Panc1 (cell line): ENCODE measurements around the gene PRAMEF11. TPM values are rescaled to one million over a fixed set of nuclear protein-coding genes. Genes with fewer than 3 reads are reported as not detected.

Experiments
- ATAC-seq: fragments of 200-7000 bp; cut with Tn5 transposase; 2 replicates; pipeline ENCODE4 v1.9.1; 2020; ENCODE audit warnings: mild to moderate bottlenecking, moderate library complexity
- BruUV-seq: library from RNA; stranded (reverse); fragments of 400-500 nt; replicated peaks from 2 replicates; lab custom pipeline; 2021; lab: Mats Ljungman, UMichigan
- CTCF ChIA-PET: fragments of 300-600 bp; sonication (Branson Sonifier 250); formaldehyde crosslinking; loops from one replicate; lab custom pipeline; 2022; ENCODE audit warnings: antibody characterized with exemption; lab: Charles Lee
- POLR2A ChIA-PET: fragments of 300-600 bp; sonication (Branson Sonifier 250); formaldehyde crosslinking; loops from one replicate; lab custom pipeline; 2022; ENCODE audit warnings: antibody characterized with exemption; lab: Charles Lee
- DNase-seq: peaks from one replicate; pipeline ENCODE4 v3.0.0-alpha.2; 2010; ENCODE audit warnings: low read depth, low spot score
- H3K27ac ChIP-seq: 2 replicates; pipeline ENCODE4 v1.5.1; 2011; ENCODE audit warnings: mild to moderate bottlenecking, low read length, inconsistent platforms
- H3K27me3 ChIP-seq: fragments of 200-500 bp; sonication (Bioruptor generic); 2 replicates; pipeline ENCODE4 v1.6.0; 2014; ENCODE audit warnings: low read length, inconsistent platforms; ENCODE audit not compliant: control insufficient read depth, insufficient read depth
- H3K36me3 ChIP-seq: fragments of 200-500 bp; sonication (Bioruptor generic); 2 replicates; pipeline ENCODE4 v1.5.1; 2014; ENCODE audit warnings: inconsistent platforms, mild to moderate bottlenecking, low read length, moderate library complexity; ENCODE audit not compliant: control insufficient read depth, insufficient read depth
- H3K4me1 ChIP-seq: 2 replicates; pipeline ENCODE4 v1.5.1; 2011; ENCODE audit warnings: inconsistent platforms, mild to moderate bottlenecking, low read length, moderate library complexity; ENCODE audit not compliant: control insufficient read depth, insufficient read depth
- H3K4me3 ChIP-seq, 2 experiments: 2 replicates each; pipeline ENCODE4 v1.5.1; 2011 to 2012; ENCODE audit warnings: low read depth in 2 of 2, low read length in 2 of 2, mild to moderate bottlenecking in 2 of 2, inconsistent platforms in 1 of 2, moderate library complexity in 1 of 2
- H3K9me3 ChIP-seq: fragments of 200-500 bp; sonication (Bioruptor generic); 2 replicates; pipeline ENCODE4 v1.5.1; 2014; ENCODE audit warnings: low read depth, mild to moderate bottlenecking, inconsistent platforms, low read length, moderate library complexity; ENCODE audit not compliant: control insufficient read depth, insufficient read depth
- CTCF ChIP-seq: fragments of 450-650 bp; IDR thresholded peaks from 2 replicates; pipeline ENCODE4 v1.5.1; 2017; ENCODE audit warnings: mild to moderate bottlenecking
- POLR2AphosphoS5 ChIP-seq: IDR thresholded peaks from 2 replicates; pipeline ENCODE4 v1.6.1; 2012; ENCODE audit warnings: mild to moderate bottlenecking, low read depth, low read length, moderate library complexity
- REST ChIP-seq, 2 experiments: IDR thresholded peaks; 2 replicates each; pipeline ENCODE4 v1.6.1; 2011 to 2012; ENCODE audit warnings: low read depth in 2 of 2, control low read depth in 1 of 2, low read length in 1 of 2, mild to moderate bottlenecking in 1 of 2, moderate library complexity in 1 of 2; ENCODE audit not compliant: insufficient read depth in 1 of 2
- SIN3A ChIP-seq: IDR thresholded peaks from 2 replicates; pipeline ENCODE4 v1.6.1; 2012; ENCODE audit warnings: low read depth, mild to moderate bottlenecking, low read length, moderate library complexity, borderline replicate concordance; ENCODE audit not compliant: insufficient read depth
- TCF7L2 ChIP-seq: IDR thresholded peaks from 2 replicates; pipeline ENCODE4 v1.6.1; 2011; ENCODE audit warnings: mild to moderate bottlenecking, low read depth, low read length, inconsistent platforms
- in situ Hi-C: cut with HindIII; loops from 2 replicates; pipeline ENCODE4 v1.10.0; 2016; ENCODE audit warnings: low sequenced_read_pairs, low pct_unique_long_range_greater_than_20kb
- intact Hi-C: fragments of 100-400 bp; cut with micrococcal nuclease; formaldehyde crosslinking; loops from one replicate; pipeline ENCODE4 v1.10.0; 2022; ENCODE audit not compliant: unreplicated experiment
- total RNA-seq: library from RNA; stranded (reverse); gene quantifications from one replicate; pipeline ENCODE4 v1.2.1, GENCODE V29; 2021; ENCODE audit not compliant: unreplicated experiment

The PRAMEF11 gene
- total RNA-seq, 1 experiment from 2014 or later, result not detected

- intact Hi-C loops, result no loop called here
Measured at GRCh38 chr1:12778061-12778460, 53.1 kb downstream of the PRAMEF11 start.

GRCh38 chr1:12776801-12777557, 54.2 kb downstream of the PRAMEF11 start:
- 0 out of 2 replicates have a peak, but pooled peaks have one; percentile 38 for ATAC-seq
- Histone ChIP-seq H3K4me3 (no peak overlapping the region), H3K27ac (no peak overlapping the region), H3K4me1 (no peaks in the 10 kb centered on the region), H3K36me3 (no peaks in the 10 kb centered on the region), H3K27me3 (peaks cover 2% of the 10 kb centered on the region; the same call in 1 of the 2 replicates), H3K9me3 (no peaks in the 10 kb centered on the region)
- ChIA-PET CTCF (no interaction called here), POLR2A (interaction anchor here (0.6 kb wide), 1 partner anchor 505 kb away, joined by 9 read pairs; no protein-coding TSS in a partner anchor)
- in situ Hi-C loops, result no loop called here
- DNase-seq, result no peak
- TF ChIP-seq SIN3A (no peak), TCF7L2 (no peak), POLR2AphosphoS5 (no peak)
- no TSS peak for BruUV-seq
- intact Hi-C loops, result no loop called here

More at GRCh38 chr1:12778061-12778460, 53.1 kb downstream of the PRAMEF11 start:
- ATAC-seq (no peak), DNase-seq (no peak)
- H3K4me3 ChIP-seq, result no peak overlapping the region
- ChIA-PET POLR2A (interaction anchor here (0.6 kb wide), 1 partner anchor 506 kb away, joined by 9 read pairs; no protein-coding TSS in a partner anchor), CTCF (no interaction called here)
- TF ChIP-seq SIN3A, result no peak
- no peak for TF ChIP-seq CTCF
- no peak for TF ChIP-seq REST (IDR thresholded peaks at IDR 0.05; ENCODE audit: insufficient read depth in 1 of 2, low read depth in 2 of 2, low read length in 1 of 2)
- TF ChIP-seq POLR2AphosphoS5, result no peak
- TF ChIP-seq TCF7L2, result no peak
- H3K27ac ChIP-seq, result no peak overlapping the region
- in situ Hi-C loops, result no loop called here
- no peaks in the 10 kb centered on the region for H3K36me3 ChIP-seq
- peaks cover 2% of the 10 kb centered on the region; the same call in 1 of the 2 replicates for H3K27me3 ChIP-seq
- no peaks in the 10 kb centered on the region for H3K9me3 ChIP-seq
- no TSS peak for BruUV-seq
- H3K4me1 ChIP-seq, result no peaks in the 10 kb centered on the region

GRCh38 chr1:12775443-12775842, 55.8 kb downstream of the PRAMEF11 start:
- ChIA-PET POLR2A (no interaction called here), CTCF (no interaction called here)
- peaks cover 2% of the 10 kb centered on the region; the same call in 1 of the 2 replicates for H3K27me3 ChIP-seq

More at GRCh38 chr1:12775443-12775842, 55.8 kb downstream of the PRAMEF11 start:
- no peaks in the 10 kb centered on the region for H3K4me1 ChIP-seq
- TF ChIP-seq CTCF, result no peak
- no peak for TF ChIP-seq REST (IDR thresholded peaks at IDR 0.05; ENCODE audit: insufficient read depth in 1 of 2, low read depth in 2 of 2, low read length in 1 of 2)
- TF ChIP-seq POLR2AphosphoS5, result no peak
- no peak for TF ChIP-seq TCF7L2
- TF ChIP-seq SIN3A, result no peak
- no peak for ATAC-seq
- intact Hi-C loops, result no loop called here
- DNase-seq, result no peak
- no TSS peak for BruUV-seq
- H3K9me3 ChIP-seq, result no peaks in the 10 kb centered on the region
- H3K4me3 ChIP-seq, result no peak overlapping the region
- no peak overlapping the region for H3K27ac ChIP-seq
- in situ Hi-C loops, result no loop called here
- no peaks in the 10 kb centered on the region for H3K36me3 ChIP-seq
